ENCODE results near the gene SERPINA6. TPM values are rescaled to one million over a fixed set of nuclear protein-coding genes. Genes with fewer than 3 reads are reported as not detected.
"Not testable (repeated sequence)": the region's sequence is repeated elsewhere in the genome, so short reads cannot be mapped to it uniquely, and the experiment has no call there.

Gene SERPINA6
- polyA plus RNA-seq, 3 donors, result not detected

GRCh38 chr14:94267352-94267751 is 55.8 kb downstream of the SERPINA6 start:
- Mint-ChIP-seq H3K27me3 (ENCODE audit: low read depth in 3 of 3) (peaks cover 0 to 4% (median 4%) of the 10 kb centered on the region in 3 donors), H3K36me3 (no peaks in the 10 kb centered on the region), H3K9me3 (peaks cover 0 to 7% (median 2%) of the 10 kb centered on the region in 7 donors), H3K4me1 (peaks cover 4% of the 10 kb centered on the region), H3K4me3 (no peak overlapping the region), H3K27ac (no peak overlapping the region)
- peaks cover 0 to 3% of the 10 kb centered on the region in 2 donors for H3K4me1 ChIP-seq (ENCODE audit: control insufficient read depth in 1 of 2, insufficient read depth in 2 of 2, low read length in 2 of 2)
- H4K20me1 ChIP-seq (ENCODE audit: insufficient read depth, low read length), result no peaks in the 10 kb centered on the region
- no peak overlapping the region for H3K9ac ChIP-seq (ENCODE audit: insufficient read depth, low read length, poor library complexity, severe bottlenecking)
- peaks cover 0 to 2% of the 10 kb centered on the region in 2 donors for H3K27me3 ChIP-seq (ENCODE audit: control insufficient read depth in 2 of 2, insufficient read depth in 2 of 2, low read length in 2 of 2)
- DNase-seq, result no peak
- intact Hi-C loops (cut with micrococcal nuclease), result no loop called here
- H2AFZ ChIP-seq (ENCODE audit: insufficient read depth, low read depth, low read length, poor library complexity, severe bottlenecking), result no peak overlapping the region
- WGBS (ENCODE audit: insufficient coverage), result no CpG with 5 or more reads among the region's 1 CpG
- no peak overlapping the region for H3K4me3 ChIP-seq (replicated peaks in 1 of 3; ENCODE audit: low read depth in 2 of 3, low read length in 3 of 3)
- no peaks in the 10 kb centered on the region for H3K36me3 ChIP-seq (replicated peaks in 1 of 2; ENCODE audit: control insufficient read depth in 1 of 2, insufficient read depth in 2 of 2, low read length in 2 of 2)
- H3K27ac ChIP-seq (ENCODE audit: low read depth in 1 of 2, low read length in 2 of 2), result no peak overlapping the region
- TF ChIP-seq, protein P1, sequence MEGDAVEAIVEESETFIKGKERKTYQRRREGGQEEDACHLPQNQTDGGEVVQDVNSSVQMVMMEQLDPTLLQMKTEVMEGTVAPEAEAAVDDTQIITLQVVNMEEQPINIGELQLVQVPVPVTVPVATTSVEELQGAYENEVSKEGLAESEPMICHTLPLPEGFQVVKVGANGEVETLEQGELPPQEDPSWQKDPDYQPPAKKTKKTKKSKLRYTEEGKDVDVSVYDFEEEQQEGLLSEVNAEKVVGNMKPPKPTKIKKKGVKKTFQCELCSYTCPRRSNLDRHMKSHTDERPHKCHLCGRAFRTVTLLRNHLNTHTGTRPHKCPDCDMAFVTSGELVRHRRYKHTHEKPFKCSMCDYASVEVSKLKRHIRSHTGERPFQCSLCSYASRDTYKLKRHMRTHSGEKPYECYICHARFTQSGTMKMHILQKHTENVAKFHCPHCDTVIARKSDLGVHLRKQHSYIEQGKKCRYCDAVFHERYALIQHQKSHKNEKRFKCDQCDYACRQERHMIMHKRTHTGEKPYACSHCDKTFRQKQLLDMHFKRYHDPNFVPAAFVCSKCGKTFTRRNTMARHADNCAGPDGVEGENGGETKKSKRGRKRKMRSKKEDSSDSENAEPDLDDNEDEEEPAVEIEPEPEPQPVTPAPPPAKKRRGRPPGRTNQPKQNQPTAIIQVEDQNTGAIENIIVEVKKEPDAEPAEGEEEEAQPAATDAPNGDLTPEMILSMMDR (IDR thresholded peaks at IDR 0.05), result no peak
- H3K9me3 ChIP-seq (replicated peaks in 1 of 2; ENCODE audit: control insufficient read depth in 1 of 2, insufficient read depth in 1 of 2, low read length in 2 of 2), result no peaks in the 10 kb centered on the region
- no peak overlapping the region for H3K4me2 ChIP-seq (replicated peaks; ENCODE audit: extremely low read depth, low read length, poor library complexity, severe bottlenecking)
- H3K79me2 ChIP-seq (ENCODE audit: insufficient read depth, low read length), result no peaks in the 10 kb centered on the region

DNA sequence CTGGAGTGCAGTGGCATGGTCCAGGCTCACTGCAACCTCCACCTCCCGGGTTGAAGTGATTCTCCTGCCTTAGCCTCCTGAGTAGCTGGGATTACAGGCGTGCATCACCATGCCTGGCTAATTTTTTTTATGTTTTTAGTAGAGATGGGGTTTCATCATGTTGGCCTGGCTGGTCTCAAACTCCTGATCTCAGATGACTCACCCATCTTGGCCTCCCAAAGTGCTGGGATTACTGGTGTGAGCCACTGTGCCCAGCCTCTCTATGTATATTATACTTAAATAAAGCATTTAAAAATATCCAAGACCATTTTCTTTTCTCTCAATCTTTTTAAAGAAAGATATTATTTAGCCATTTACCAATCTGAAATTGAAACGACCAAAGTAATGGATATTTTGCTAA is 58.9 kb downstream of the SERPINA6 start:
- H3K27me3 ChIP-seq (ENCODE audit: control insufficient read depth in 2 of 2, insufficient read depth in 2 of 2, low read length in 2 of 2); H4K20me1 ChIP-seq (ENCODE audit: insufficient read depth, low read length); H3K4me3 ChIP-seq (replicated peaks in 1 of 3; ENCODE audit: low read depth in 2 of 3, low read length in 3 of 3); H3K36me3 Mint-ChIP-seq; DNase-seq; H3K36me3 ChIP-seq (replicated peaks in 1 of 2; ENCODE audit: control insufficient read depth in 1 of 2, insufficient read depth in 2 of 2, low read length in 2 of 2); H2AFZ ChIP-seq (ENCODE audit: insufficient read depth, low read depth, low read length, poor library complexity, severe bottlenecking); H3K27me3 Mint-ChIP-seq (ENCODE audit: low read depth in 3 of 3); H3K4me3 Mint-ChIP-seq; H3K27ac ChIP-seq (ENCODE audit: low read depth in 1 of 2, low read length in 2 of 2); H3K9me3 ChIP-seq (replicated peaks in 1 of 2; ENCODE audit: control insufficient read depth in 1 of 2, insufficient read depth in 1 of 2, low read length in 2 of 2); H3K4me1 Mint-ChIP-seq; H3K4me2 ChIP-seq (replicated peaks; ENCODE audit: extremely low read depth, low read length, poor library complexity, severe bottlenecking); H3K79me2 ChIP-seq (ENCODE audit: insufficient read depth, low read length); H3K9me3 Mint-ChIP-seq; H3K27ac Mint-ChIP-seq; H3K9ac ChIP-seq (ENCODE audit: insufficient read depth, low read length, poor library complexity, severe bottlenecking); intact Hi-C loops (cut with micrococcal nuclease); H3K4me1 ChIP-seq (ENCODE audit: control insufficient read depth in 1 of 2, insufficient read depth in 2 of 2, low read length in 2 of 2): not testable (repeated sequence)
- WGBS (ENCODE audit: insufficient coverage), result 100% methylated on average over 1 of the region's 3 CpGs

Other genes starting within 250 kb of the SERPINA6 start
- gene DDX24, start 242.1 kb downstream of the SERPINA6 start, polyA plus RNA-seq, result 10 to 100 TPM; 51.2 to 68.0 (median 53.8) TPM
- 1 to 10 TPM; 2.1 to 3.1 (median 2.2) TPM for gene IFI27L1, start 242.0 kb downstream of the SERPINA6 start, polyA plus RNA-seq
- gene IFI27, start 212.6 kb downstream of the SERPINA6 start, polyA plus RNA-seq, result 1 to 10 TPM; 3.0 to 3.9 (median 3.3) TPM
- 100 to 1,000 TPM in 1 of 3 donors, 10 to 100 TPM in 2; 55.4 to 156 (median 96.1) TPM for gene IFI27L2, start 193.7 kb downstream of the SERPINA6 start, polyA plus RNA-seq
- under 1 TPM in 1 of 3 donors, not detected in 2; 0.08 TPM for gene PPP4R4, start 149.0 kb downstream of the SERPINA6 start, polyA plus RNA-seq
- gene SERPINA10, start 30.1 kb downstream of the SERPINA6 start, polyA plus RNA-seq, result not detected
- gene SERPINA2, start 43.4 kb upstream of the SERPINA6 start, polyA plus RNA-seq, result under 1 TPM in 1 of 3 donors, not detected in 2; 0.09 TPM
- gene SERPINA1, start 65.3 kb upstream of the SERPINA6 start, polyA plus RNA-seq, result 1,000 to 10,000 TPM; 1,278 to 2,075 (median 2,042) TPM
- not detected for gene SERPINA11, start 129.5 kb upstream of the SERPINA6 start, polyA plus RNA-seq
- not detected for gene SERPINA9, start 152.9 kb upstream of the SERPINA6 start, polyA plus RNA-seq
- gene SERPINA12, start 186.1 kb upstream of the SERPINA6 start, polyA plus RNA-seq, result not detected
- gene SERPINA4, start 238.1 kb upstream of the SERPINA6 start, polyA plus RNA-seq, result not detected

Data from CD14-positive monocyte (primary cell).